GM23248 (cell line): ENCODE data around the gene SCCPDH.

Source experiments
- EZH2 ChIP-seq: fragments of 200-600 bp; sonication (generic); IDR thresholded peaks from 2 replicates; pipeline ENCODE4 v1.6.1; 2018; ENCODE audit warnings: antibody characterized with exemption, mild to moderate bottlenecking; ENCODE audit not compliant: insufficient read depth, poor library complexity, severe bottlenecking
- EZH2phosphoT487 ChIP-seq: fragments of 200-600 bp; sonication (generic); IDR thresholded peaks from 2 replicates; pipeline ENCODE4 v1.6.1; 2018; ENCODE audit warnings: antibody characterized with exemption, moderate library complexity, mild to moderate bottlenecking, low read depth; ENCODE audit not compliant: insufficient read depth

- TF ChIP-seq EZH2 (no peak), EZH2phosphoT487 (no peak)
Measured at GRCh38 chr1:246680696-246681130, 43.5 kb upstream of the SCCPDH start.
